ENCODE measurements around the gene TATDN3.
"Not testable (repeated sequence)": the region's sequence is repeated elsewhere in the genome, so short reads cannot be mapped to it uniquely, and the experiment has no call there.

TATDN3 gene, protein sequence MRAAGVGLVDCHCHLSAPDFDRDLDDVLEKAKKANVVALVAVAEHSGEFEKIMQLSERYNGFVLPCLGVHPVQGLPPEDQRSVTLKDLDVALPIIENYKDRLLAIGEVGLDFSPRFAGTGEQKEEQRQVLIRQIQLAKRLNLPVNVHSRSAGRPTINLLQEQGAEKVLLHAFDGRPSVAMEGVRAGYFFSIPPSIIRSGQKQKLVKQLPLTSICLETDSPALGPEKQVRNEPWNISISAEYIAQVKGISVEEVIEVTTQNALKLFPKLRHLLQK

GRCh38 chr1:212791676-212792395 is at the start of gene TATDN3, which contains the start of gene NSL1:
Gene TATDN3, plus strand, starts transcription at chr1:212791894. Its CDS starts 28 bp downstream, at chr1:212791922.
Gene NSL1, minus strand, starts transcription at chr1:212791777. Its CDS starts 14 bp downstream, at chr1:212791763.
- peak; percentile 69 to 76 for DNase-seq

- DNase-seq: no peak
These were observed 47.7 kb upstream of the TATDN3 start for GRCh38 chr1:212743901-212744475.

GRCh38 chr1:212745303-212745702 is 46.4 kb upstream of the TATDN3 start:
- no peak for DNase-seq

GRCh38 chr1:212746546-212746945 is 45.1 kb upstream of the TATDN3 start:
- DNase-seq: no peak

- DNase-seq: peak; percentile 4 to 39
These were observed 41.7 kb upstream of the TATDN3 start for GRCh38 chr1:212749821-212750535.

DNA sequence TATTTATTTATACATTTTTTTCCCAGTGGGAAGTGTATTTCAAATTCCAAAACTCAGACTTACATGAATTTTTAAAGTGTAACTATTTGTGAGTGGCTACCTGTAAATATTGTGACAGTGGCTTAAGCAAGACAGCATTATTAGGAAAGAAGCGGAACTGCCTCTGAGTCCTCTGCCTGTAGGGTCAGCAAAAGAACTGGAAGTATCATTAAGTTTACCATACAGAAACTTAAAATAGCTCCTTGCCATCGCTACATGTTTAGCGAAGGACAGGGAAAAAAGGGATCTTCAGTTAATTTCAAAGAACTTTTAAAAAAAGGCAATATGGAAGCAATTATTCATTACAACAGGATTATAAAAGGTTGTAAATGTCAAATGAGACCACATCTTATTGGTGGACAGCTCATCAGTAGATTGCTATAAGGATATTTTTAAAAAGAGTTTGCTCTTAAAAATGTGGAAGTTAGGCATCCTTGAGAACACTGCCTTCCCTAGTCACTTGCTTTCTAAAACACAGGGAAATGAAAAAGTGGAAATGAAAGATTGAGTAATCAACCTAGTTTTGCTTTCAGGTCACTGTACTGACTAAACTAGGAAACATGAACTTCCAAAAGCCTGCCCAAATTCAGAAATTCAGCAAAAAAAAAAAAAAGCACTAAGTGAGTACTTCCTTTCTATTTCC is 39.3 kb upstream of the TATDN3 start:
- peak; percentile 49 to 56 for DNase-seq

- no peak for DNase-seq
These were observed 38.7 kb upstream of the TATDN3 start for GRCh38 chr1:212752934-212753497.

DNA sequence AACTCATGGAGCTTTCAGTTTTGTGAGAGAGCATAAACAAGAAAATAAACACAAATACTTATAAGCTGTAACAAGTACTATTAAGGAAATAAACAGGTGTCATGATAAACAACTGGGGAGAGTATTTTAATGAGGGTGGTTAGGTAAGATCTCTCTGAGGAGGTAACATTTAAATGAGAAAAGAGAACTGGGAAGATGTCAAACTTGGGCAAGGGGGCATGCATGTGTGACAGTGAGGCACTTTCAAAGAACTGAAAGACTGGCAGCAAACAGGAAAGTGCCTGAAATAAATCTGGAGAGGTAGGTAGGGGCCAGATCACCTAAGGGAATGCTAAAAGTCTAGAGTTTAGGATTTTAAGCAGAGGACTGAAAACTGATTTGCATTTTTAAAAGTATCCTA is 37.9 kb upstream of the TATDN3 start:
- DNase-seq: no peak

DNA sequence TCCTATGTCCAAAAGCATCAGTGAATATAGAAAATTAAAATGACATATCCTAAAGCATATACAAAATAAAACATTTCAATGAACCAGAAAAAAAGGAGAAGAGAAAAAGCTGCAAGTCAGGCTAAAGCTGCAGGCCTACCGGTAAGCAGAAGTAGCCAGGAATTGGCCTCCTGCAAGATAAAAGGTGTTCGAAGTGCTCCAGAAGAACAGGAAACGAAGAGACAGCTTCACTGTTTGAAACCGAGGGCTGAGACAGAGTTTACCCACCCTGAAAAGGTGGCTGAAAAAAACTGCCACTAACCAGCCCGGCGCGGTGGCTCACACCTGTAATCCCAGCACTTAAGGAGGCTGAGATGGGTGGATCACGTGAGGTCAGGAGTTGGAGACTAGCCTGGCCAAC is 37.5 kb upstream of the TATDN3 start:
- peak; percentile 12 to 28 for DNase-seq

- DNase-seq: no peak
These were observed 37.0 kb upstream of the TATDN3 start for GRCh38 chr1:212754680-212755079.

GRCh38 chr1:212759683-212760082 is 32.0 kb upstream of the TATDN3 start:
- no peak for DNase-seq

GRCh38 chr1:212760126-212760823 is 31.4 kb upstream of the TATDN3 start:
- no peak for DNase-seq

GRCh38 chr1:212762234-212762633 is 29.5 kb upstream of the TATDN3 start:
- DNase-seq: no peak

DNA sequence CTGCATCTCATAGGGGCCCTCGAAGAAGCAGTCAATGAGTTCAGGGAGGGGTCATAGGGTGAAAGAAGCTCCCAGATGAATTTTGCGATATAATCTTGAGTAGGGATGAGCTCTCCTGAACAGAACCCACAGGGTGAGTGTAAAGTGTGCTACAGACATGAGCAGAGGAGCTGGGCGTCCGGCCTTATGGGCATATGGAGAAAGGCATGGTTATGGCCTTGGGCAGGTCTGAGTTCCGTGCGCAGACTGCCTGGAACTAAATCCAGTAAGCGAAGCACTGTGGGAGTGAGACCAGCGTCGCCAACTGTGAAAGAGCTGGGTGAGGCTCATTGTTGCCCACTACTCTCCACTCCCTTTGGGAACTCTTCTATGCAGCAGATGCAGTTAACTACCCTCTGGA is 28.9 kb upstream of the TATDN3 start:
- no peak for DNase-seq

GRCh38 chr1:212764718-212765281 is 26.9 kb upstream of the TATDN3 start:
- not testable (repeated sequence) for DNase-seq

GRCh38 chr1:212766825-212767224 is 24.9 kb upstream of the TATDN3 start:
- not testable (repeated sequence) for DNase-seq

DNA sequence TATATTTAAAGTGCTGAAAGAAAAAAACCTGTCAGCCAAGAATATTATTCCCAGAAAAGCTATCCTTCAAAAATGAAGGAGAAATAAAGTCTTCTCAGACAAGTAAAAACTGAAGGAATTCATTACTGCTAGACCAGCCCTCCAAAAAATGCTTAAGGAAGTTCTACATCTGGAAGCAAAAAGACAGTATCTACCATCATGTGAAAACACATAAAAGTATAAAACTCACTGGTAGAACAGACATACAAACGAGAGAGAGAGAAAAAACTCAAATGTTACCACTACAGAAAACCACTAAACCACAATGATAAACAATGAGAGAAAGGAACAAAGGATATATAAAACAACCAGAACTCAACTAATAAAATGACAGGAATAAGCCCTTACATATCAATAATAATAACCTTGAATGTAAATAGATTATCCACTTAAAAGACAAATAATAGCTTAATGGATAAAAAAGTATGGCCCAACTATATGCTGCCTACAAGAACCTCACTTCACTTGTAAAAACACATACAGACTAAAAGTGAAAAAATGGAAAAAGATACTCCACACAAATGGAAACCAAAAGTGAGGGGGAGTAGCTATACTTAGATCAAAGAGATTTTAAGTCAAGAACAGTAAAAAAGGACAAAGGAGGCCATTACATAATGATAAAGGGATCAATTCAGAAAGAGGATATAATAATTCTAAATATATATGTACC is 22.1 kb upstream of the TATDN3 start:
- no peak for DNase-seq

DNA sequence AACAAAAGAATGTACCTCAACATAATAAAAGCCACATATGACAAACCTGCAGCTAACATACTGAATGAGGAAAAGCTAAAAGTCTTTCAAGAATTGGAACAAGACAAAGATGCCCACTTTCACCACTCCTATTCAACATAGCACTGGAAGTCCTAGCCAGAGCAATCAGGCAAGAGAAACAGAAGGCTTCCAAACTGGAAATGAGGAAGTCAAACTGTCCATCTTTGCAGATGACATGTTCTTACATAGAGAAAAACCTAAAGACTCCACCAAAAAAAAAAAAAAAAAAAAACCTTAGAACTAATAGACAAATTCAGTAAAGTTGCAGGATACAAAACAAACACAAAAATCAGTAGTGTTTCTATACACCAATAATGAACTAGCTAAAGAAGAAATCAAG is 20.4 kb upstream of the TATDN3 start:
- DNase-seq: no peak

DNA sequence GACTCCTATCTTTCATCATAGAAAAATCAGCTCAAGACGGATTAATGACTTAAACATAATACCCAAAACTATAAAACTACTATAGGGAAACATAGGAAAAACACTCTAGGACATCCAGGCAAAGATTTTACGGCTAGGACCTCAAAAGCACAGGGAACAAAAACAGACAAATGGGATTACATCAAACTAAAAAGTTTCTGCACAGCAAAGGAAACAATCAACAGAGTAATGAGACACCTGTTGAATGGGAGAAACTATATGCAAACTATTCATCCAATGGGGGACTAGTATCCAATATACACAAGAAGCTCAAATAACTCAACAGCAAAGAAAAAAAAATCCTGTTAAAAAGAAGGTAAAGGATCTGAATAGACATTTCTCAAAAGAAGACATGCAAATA is 18.7 kb upstream of the TATDN3 start:
- DNase-seq: no peak

- peak; percentile 37 to 50 for DNase-seq
These were observed 17.1 kb upstream of the TATDN3 start for GRCh38 chr1:212774584-212774983.

DNA sequence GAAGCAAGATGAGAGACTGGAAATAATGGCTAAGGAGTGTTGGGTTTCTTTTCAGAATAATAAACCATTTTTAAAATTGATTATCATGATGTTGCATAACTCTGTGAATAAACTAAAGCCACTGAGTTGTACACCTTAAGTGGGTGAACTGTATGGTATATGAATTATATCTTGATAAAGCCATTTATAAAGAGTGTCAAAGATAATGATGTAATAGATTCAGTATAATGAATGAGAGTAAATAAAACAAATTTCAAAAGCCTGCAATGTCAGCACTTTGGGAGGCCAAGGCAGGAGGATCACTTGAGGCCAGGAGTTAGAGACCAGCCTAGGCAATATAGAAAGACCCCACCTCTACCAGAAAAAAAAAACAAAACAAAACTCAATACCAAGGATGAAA is 16.5 kb upstream of the TATDN3 start:
- DNase-seq: no peak

Measured in AML-193 (cell line).